Cardiac septum (tissue), 1 donor: Measurements from ENCODE around the gene SYCN. TPM values are rescaled to one million over a fixed set of nuclear protein-coding genes. Genes with fewer than 3 reads are reported as not detected.

Experiments used
- DNase-seq: peaks from one replicate; pipeline ENCODE4 v3.0.0-alpha.2; 2020; ENCODE audit warnings: low spot score
- intact Hi-C: fragments of 100-400 bp; cut with DNase I; formaldehyde crosslinking; loops from one replicate; pipeline ENCODE4 v1.14.0; 2022
- total RNA-seq: library from RNA; stranded (reverse); fragmentation: NEBNext Ultra II Directional; extraction: Animal tissue kit (Norgen Biotek cat#: 25700); gene quantifications from one replicate; pipeline ENCODE4 v1.2.1, GENCODE V29; 2021
- donor health status: DM: no; HTN: no; CAD: no.

SYCN gene
- total RNA-seq, 1 donor from 2014 or later = not detected

DNA sequence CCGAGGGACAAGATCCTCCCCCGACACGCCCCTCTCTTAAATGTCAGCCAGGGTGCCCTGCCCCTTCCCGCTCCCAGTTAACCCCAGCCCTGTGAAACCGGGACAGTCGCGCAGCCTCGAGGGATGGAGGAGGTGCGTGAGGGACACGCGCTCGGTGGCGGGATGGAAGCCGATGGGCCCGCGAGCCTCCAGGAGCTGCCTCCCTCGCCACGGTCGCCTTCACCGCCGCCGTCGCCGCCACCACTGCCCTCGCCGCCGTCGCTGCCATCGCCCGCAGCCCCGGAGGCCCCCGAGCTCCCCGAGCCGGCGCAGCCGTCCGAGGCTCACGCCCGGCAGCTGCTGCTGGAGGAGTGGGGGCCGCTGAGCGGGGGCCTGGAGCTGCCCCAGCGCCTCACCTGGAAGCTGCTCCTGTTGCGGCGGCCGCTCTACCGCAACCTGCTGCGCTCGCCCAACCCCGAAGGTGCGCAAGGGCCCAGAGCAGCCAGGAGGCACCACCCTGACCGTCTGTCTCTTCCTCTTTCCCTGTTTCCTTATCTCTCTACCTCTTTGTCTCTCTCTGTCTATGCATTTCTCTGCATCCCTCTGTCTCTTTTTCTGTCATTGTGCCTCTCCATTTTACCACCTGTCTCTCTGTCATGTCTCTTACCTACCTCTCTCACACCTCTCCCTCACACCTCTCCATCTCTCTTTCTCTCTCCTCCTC is 7.1 kb downstream of the SYCN start, which contains the start of gene NCCRP1:
Gene NCCRP1 (plus strand): TSS at position 105 of the 703 bp plus-strand sequence. CDS start 19 bp downstream, at position 124.
- no peak for DNase-seq
- intact Hi-C loops = no loop called here

GRCh38 chr19:39196320-39196719 is 7.7 kb downstream of the SYCN start:
- intact Hi-C loops = no loop called here
- DNase-seq = no peak

DNA sequence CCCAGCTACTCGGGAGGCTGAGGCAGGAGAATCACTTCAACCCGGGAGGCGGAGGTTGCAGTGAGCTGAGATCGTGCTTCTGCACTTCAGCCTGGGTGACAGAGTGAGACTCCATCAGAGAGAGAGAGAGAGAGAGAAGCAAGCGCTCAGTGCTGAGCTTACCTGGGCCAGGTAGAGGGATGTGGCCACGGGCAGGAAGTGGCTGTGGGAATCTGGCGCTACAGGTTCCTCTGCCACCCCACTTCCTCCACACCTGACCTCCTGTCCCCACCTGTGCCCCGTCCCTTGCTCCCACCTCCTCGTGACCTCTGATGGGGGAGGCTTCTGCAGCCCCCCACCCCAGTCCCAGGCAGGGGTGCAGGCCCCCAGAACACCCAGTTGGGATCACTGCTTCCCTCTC is 8.3 kb downstream of the SYCN start:
- intact Hi-C loops = no loop called here
- DNase-seq = no peak

- intact Hi-C loops = no loop called here
- DNase-seq = no peak
Measured at GRCh38 chr19:39194832-39195542, 9.1 kb downstream of the SYCN start.

DNA sequence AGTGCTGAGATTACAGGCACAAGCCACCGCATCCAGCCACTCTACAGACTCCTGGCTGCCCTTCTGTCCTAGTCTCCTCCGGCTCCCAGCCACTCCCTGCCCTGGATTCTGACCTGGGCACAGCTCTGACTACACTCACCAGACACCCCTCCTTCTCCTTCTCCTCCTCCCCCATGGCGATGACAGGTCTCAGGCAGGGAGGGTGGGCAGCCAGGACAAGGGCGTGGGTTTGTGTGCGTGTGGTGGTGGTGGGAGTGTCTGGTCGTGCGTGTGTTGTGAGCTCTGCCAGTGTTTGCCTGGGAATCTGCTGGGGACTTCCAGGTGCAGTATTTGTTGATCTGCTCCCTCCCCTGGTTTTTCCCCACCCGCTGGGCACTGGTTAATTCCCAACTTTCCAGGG is 10.3 kb downstream of the SYCN start:
- intact Hi-C loops = no loop called here
- no peak for DNase-seq

DNA sequence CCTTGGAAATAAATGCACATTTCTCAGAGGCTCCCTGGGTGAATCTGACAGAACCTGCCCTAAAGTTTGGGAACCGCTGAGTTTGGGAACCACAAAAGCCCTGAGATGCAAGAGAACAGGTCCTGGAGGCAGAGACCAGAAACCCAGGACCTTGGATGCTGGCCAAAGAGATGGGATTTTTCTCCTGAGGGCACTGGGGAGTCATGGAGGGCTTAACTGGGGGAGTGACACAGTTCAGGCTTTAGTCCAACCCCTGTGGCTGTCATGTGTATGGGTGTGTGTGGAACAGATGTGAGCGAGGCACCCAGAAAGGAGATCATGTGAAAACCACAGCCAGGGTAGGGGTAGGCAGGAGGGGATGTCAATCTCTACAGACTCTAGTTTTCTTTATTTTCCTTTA is 11.2 kb downstream of the SYCN start:
- DNase-seq = no peak
- intact Hi-C loops = no loop called here

DNA sequence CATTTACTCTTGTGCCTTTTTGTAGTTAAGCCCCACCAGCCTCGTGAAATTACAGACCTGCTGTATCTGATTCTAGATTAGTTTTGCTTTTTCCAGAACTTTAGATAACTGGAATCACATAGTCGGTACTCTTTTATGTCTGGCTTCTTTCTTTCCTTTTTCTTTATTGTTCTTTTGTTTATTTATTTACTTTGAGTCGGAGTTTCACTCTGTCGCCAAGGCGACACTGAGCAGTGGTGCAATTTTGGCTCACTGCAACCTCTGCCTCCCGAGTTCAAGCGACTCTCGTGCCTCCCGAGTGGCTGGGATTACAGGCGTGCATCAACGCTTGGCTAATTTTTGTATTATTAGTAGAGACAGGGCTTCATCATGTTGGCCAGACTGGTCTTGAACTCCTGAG is 13.3 kb downstream of the SYCN start:
- no peak for DNase-seq
- intact Hi-C loops = no loop called here

GRCh38 chr19:39188960-39189359 is 15.1 kb downstream of the SYCN start:
- intact Hi-C loops = no loop called here
- no peak for DNase-seq

GRCh38 chr19:39187552-39187943 is 16.5 kb downstream of the SYCN start:
- intact Hi-C loops = loop anchor here (2.0 kb wide), 1 partner anchor 65 kb away; no protein-coding TSS in a partner anchor
- DNase-seq = no peak

DNA sequence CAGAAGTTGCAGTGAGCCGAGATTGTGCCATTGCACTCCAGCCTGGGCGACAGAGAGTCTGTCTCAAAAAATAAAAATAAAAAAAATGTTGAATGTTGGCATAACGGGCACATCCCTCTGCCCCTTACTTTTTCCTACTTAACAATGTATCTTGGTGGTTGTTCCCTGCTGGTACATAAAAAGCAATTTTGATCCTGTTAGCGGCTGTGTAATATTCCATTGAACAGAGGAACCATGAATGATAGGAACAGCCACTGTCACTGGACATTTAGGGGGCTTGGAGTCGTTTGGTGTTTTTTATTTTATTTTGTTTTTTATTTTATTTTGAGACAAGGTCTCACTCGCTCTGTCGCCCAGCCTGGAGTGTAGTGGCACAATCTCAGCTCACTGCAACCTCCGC is 17.7 kb downstream of the SYCN start:
- no peak for DNase-seq
- intact Hi-C loops = loop anchor here (2.0 kb wide), 1 partner anchor 64 kb away; no protein-coding TSS in a partner anchor

DNA sequence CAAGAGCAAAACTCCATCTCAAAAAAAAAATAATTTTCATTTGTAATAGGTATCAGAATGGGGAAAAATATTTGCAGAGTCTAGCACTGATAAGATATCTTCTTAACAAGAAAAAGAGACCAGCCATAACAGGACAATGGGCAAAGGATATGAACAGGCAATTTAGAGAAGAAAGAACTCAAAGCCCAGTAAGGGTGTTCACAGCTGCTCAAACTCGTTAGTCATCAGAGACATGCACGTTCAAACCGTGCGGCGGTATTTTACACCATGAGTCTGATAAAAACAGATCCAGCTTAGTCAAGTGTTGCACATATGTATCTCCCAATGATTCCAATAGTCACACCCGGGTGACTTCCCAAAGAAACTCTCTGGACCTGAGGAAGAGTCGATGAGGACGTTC is 21.0 kb downstream of the SYCN start:
- no peak for DNase-seq
- intact Hi-C loops = no loop called here

DNA sequence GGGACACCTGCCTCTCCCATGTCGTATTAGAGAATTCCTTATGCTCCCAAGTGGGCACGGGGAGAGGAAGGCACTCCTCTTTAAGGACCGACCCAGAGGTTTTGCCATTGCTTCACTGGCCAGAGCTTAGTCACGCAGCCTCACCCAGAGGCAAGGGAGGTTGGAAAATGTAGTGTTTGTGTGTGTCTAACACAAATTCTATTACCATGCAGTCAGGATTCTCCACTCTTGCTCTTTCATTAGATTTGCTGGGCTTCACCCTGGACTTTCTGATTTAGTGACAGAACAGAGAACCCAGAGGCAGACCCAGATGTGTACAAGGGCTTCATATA is 21.9 kb downstream of the SYCN start:
- intact Hi-C loops = no loop called here
- DNase-seq = no peak

GRCh38 chr19:39181500-39182173 is 22.4 kb downstream of the SYCN start:
- DNase-seq = no peak
- intact Hi-C loops = no loop called here

- no peak for DNase-seq
- intact Hi-C loops = no loop called here
Measured at GRCh38 chr19:39180749-39181148, 23.3 kb downstream of the SYCN start.

- no peak for DNase-seq
- intact Hi-C loops = no loop called here
Measured at GRCh38 chr19:39179754-39180153, 24.3 kb downstream of the SYCN start.

- no peak for DNase-seq
- intact Hi-C loops = no loop called here
Measured at GRCh38 chr19:39178296-39179006, 25.6 kb downstream of the SYCN start.

- DNase-seq = no peak
- intact Hi-C loops = no loop called here
Measured at GRCh38 chr19:39177736-39178135, 26.3 kb downstream of the SYCN start.

DNA sequence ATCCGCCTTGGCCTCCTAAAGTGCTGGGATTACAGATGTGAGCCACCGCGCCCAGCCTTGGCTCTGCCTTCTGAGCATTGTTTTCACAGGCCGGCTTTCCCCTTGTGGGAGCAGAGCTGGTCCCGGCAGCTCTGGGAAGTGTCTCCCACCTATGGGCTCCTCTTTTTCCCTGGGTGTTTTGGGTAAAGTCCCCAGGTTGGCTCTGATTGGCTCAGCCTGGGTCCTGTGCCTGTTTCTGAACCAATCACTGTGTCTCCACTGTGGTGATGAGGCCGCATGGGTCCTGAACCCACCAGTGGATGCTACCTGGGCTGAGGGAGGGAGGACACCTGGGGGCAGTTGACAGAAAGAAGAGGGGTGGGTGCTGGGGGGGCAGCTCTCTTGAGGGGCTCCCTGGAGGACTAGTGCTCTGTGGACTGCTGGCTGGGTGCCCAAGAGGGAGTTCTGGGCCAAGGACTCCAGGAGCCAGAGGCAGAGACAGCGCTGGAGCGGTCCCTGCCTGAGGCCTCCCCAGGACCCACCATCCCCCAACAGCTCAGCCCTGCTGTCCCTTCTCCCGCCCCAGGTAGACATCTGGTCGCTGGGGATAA is 26.9 kb downstream of the SYCN start:
- intact Hi-C loops = no loop called here
- DNase-seq = no peak

DNA sequence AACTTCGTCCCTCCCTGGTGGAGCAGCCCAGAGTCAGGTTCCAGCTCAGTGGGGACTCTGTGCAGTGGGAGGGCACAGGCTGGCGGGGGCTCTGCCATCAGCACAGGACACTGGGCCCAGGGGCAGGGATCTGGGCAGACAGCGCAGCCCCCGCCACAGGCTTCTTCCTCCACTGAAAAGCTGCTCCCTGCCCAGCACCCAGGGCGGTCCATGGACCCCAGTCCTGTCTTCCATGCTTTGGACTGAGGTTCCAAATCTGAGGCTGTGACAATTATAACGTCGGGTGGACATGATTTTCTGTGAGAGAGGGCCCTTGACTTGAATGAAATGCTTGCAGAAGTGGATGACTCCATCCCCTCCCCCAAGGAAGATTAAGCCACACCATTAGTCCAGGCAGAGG is 28.5 kb downstream of the SYCN start:
- intact Hi-C loops = no loop called here
- DNase-seq = no peak
